IMR-90 (cell line): ENCODE data around the gene CNNM2. TPM values are rescaled to one million over a fixed set of nuclear protein-coding genes. Genes with fewer than 3 reads are reported as not detected.

Source experiments
- ATAC-seq: fragments of 200-7000 bp; cut with Tn5 transposase; 2 replicates; pipeline ENCODE4 v1.9.1; 2020; ENCODE audit warnings: low read depth, mild to moderate bottlenecking, moderate library complexity
- BruUV-seq: library from RNA; stranded (reverse); fragments of 400-500 nt; replicated peaks from 2 replicates; lab custom pipeline; 2021; lab: Mats Ljungman, UMichigan
- CTCF ChIA-PET: fragments of 300-600 bp; formaldehyde crosslinking; extraction: SDS; loops from one replicate; lab custom pipeline; 2021; ENCODE audit warnings: antibody characterized with exemption; lab: Yijun Ruan, JAX
- POLR2A ChIA-PET: fragments of 300-600 bp; sonication (Branson Sonifier 250); formaldehyde crosslinking; loops from one replicate; lab custom pipeline; 2022; ENCODE audit warnings: antibody characterized with exemption; ENCODE audit not compliant: unreplicated experiment; lab: Charles Lee
- DNase-seq: peaks from one replicate; pipeline ENCODE4 v3.0.0; 2013
- H2AFZ ChIP-seq: replicated peaks from 2 replicates; pipeline ENCODE3; 2013; ENCODE audit warnings: low read length, mild to moderate bottlenecking; ENCODE audit not compliant: poor library complexity
- H2AK5ac ChIP-seq: 2 replicates; pipeline ENCODE4 v1.6.1; 2013; ENCODE audit warnings: low read depth, low read length, inconsistent platforms
- H2AK9ac ChIP-seq: replicated peaks from 2 replicates; pipeline ENCODE3; 2013; ENCODE audit warnings: mild to moderate bottlenecking, low read depth, low read length, moderate library complexity; ENCODE audit not compliant: poor library complexity
- H2BK120ac ChIP-seq: 2 replicates; pipeline ENCODE4 v1.6.1; 2013; ENCODE audit warnings: low read depth, low read length, inconsistent platforms
- H2BK15ac ChIP-seq: 3 replicates; pipeline ENCODE4 v1.6.1; 2013; ENCODE audit warnings: low read depth, low read length, inconsistent platforms
- H2BK20ac ChIP-seq: 2 replicates; pipeline ENCODE4 v1.6.1; 2013; ENCODE audit warnings: low read depth, mild to moderate bottlenecking, inconsistent platforms, low read length, moderate library complexity
- H2BK5ac ChIP-seq: 2 replicates; pipeline ENCODE4 v1.6.1; 2013; ENCODE audit warnings: mild to moderate bottlenecking, low read depth, low read length, inconsistent platforms; ENCODE audit not compliant: poor library complexity, severe bottlenecking
- H3K14ac ChIP-seq: replicated peaks from 2 replicates; pipeline ENCODE4 v1.6.1; 2013; ENCODE audit warnings: low read depth, low read length, inconsistent platforms
- H3K18ac ChIP-seq: 2 replicates; pipeline ENCODE4 v1.6.1; 2013; ENCODE audit warnings: low read depth, low read length, control low read depth
- H3K23ac ChIP-seq: 2 replicates; pipeline ENCODE4 v1.6.1; 2013; ENCODE audit warnings: low read depth, low read length, inconsistent platforms
- H3K27ac ChIP-seq: 2 replicates; pipeline ENCODE4 v1.5.1; 2013; ENCODE audit warnings: mild to moderate bottlenecking, control low read depth, low read length; ENCODE audit not compliant: insufficient read depth
- H3K27me3 ChIP-seq: 2 replicates; pipeline ENCODE4 v1.6.1; 2013; ENCODE audit warnings: low read length; ENCODE audit not compliant: control insufficient read depth, insufficient read depth
- H3K36me3 ChIP-seq: 2 replicates; pipeline ENCODE4 v1.6.1; 2013; ENCODE audit warnings: low read length, mixed read lengths; ENCODE audit not compliant: control insufficient read depth, insufficient read depth
- H3K4ac ChIP-seq: 2 replicates; pipeline ENCODE4 v1.6.1; 2013; ENCODE audit warnings: low read depth, low read length, inconsistent platforms
- H3K4me1 ChIP-seq: 2 replicates; pipeline ENCODE4 v1.6.1; 2013; ENCODE audit warnings: low read length, mixed read lengths; ENCODE audit not compliant: control insufficient read depth, insufficient read depth
- H3K4me2 ChIP-seq: 2 replicates; pipeline ENCODE4 v1.6.1; 2013; ENCODE audit warnings: low read depth, mild to moderate bottlenecking, control low read depth, low read length, moderate library complexity
- H3K4me3 ChIP-seq: 2 replicates; pipeline ENCODE4 v1.5.1; 2013; ENCODE audit warnings: low read depth, mild to moderate bottlenecking, control low read depth, low read length, moderate library complexity; ENCODE audit not compliant: insufficient read depth
- H3K56ac ChIP-seq: 2 replicates; pipeline ENCODE4 v1.6.1; 2013; ENCODE audit warnings: low read length, inconsistent platforms; ENCODE audit not compliant: insufficient read depth; ENCODE audit errors: extremely low read depth
- H3K79me1 ChIP-seq, 2 experiments: 2 replicates each; pipeline ENCODE4 v1.6.1; 2013; ENCODE audit warnings: low read length in 2 of 2, inconsistent platforms in 1 of 2, low read depth in 1 of 2
- H3K9ac ChIP-seq: 2 replicates; pipeline ENCODE4 v1.6.1; 2013; ENCODE audit warnings: low read depth, low read length, control low read depth
- H3K9me1 ChIP-seq: 2 replicates; pipeline ENCODE4 v1.6.1; 2013; ENCODE audit warnings: low read length, inconsistent platforms; ENCODE audit not compliant: insufficient read depth
- H3K9me3 ChIP-seq: 2 replicates; pipeline ENCODE4 v1.6.1; 2013; ENCODE audit warnings: low read length; ENCODE audit not compliant: control insufficient read depth, insufficient read depth
- H4K20me1 ChIP-seq: 2 replicates; pipeline ENCODE4 v1.6.1; 2013; ENCODE audit warnings: low read length, inconsistent platforms; ENCODE audit not compliant: insufficient read depth
- H4K5ac ChIP-seq: 2 replicates; pipeline ENCODE4 v1.6.1; 2013; ENCODE audit warnings: mild to moderate bottlenecking, low read depth, low read length, control low read depth
- H4K8ac ChIP-seq, 2 experiments: 2 replicates each; pipeline ENCODE4 v1.6.1; 2013; ENCODE audit warnings: low read depth in 2 of 2, low read length in 2 of 2, control low read depth in 1 of 2, inconsistent platforms in 1 of 2
- H4K91ac ChIP-seq: 2 replicates; pipeline ENCODE4 v1.6.1; 2013; ENCODE audit warnings: low read depth, low read length, inconsistent platforms; ENCODE audit not compliant: insufficient read depth
- BHLHE40 ChIP-seq: fragments of 150-350 bp; IDR thresholded peaks from 2 replicates; pipeline ENCODE4 v1.6.1; 2016; ENCODE audit warnings: mild to moderate bottlenecking, low read depth, low read length
- CEBPB ChIP-seq: IDR thresholded peaks from 2 replicates; pipeline ENCODE4 v1.6.1; 2012; ENCODE audit warnings: low read depth, low read length, improper control_type of control experiment
- CHD1 ChIP-seq: IDR thresholded peaks from 2 replicates; pipeline ENCODE4 v1.6.1; 2012; ENCODE audit warnings: low read depth, low read length, improper control_type of control experiment
- FOS ChIP-seq: fragments of 150-350 bp; IDR thresholded peaks from 2 replicates; pipeline ENCODE4 v1.6.1; 2016; ENCODE audit warnings: low read depth, low read length
- NFE2L2 ChIP-seq: fragments of 150-350 bp; IDR thresholded peaks from 2 replicates; pipeline ENCODE4 v1.6.1; 2016; ENCODE audit warnings: low read depth, mild to moderate bottlenecking, low read length
- RCOR1 ChIP-seq: IDR thresholded peaks from 2 replicates; pipeline ENCODE4 v1.6.1; 2012; ENCODE audit warnings: mild to moderate bottlenecking, low read length, improper control_type of control experiment; ENCODE audit not compliant: insufficient replicate concordance
- SMC3 ChIP-seq: fragments of 150-350 bp; IDR thresholded peaks from 2 replicates; pipeline ENCODE4 v1.6.1; 2016; ENCODE audit warnings: low read depth, mild to moderate bottlenecking, antibody characterized with exemption, low read length, moderate library complexity
- WGBS, 2 experiments: methylation state at CpG; one replicate each; pipeline versions ENCODE4 v1.1.5 to v1.1.7; 2013; ENCODE audit warnings: missing lambda C conversion rate in 2 of 2; ENCODE audit not compliant: insufficient read length in 1 of 2; ENCODE audit errors: extremely low coverage in 2 of 2; 5-methylcytosine and 5-hydroxymethylcytosine counted together
- dilution Hi-C: fragments of 300-500 bp; cut with HindIII; formaldehyde crosslinking; loops from one replicate; pipeline ENCODE4 v1.14.3; 2018; ENCODE audit warnings: low sequenced_read_pairs; ENCODE audit not compliant: unreplicated experiment
- in situ Hi-C: fragments of 300-500 bp; cut with MboI; formaldehyde crosslinking; loops from 3 replicates; pipeline ENCODE4 v1.14.3; 2019; ENCODE audit warnings: low sequenced_read_pairs, inconsistent platforms, mixed read lengths
- intact Hi-C: fragments of 100-400 bp; cut with micrococcal nuclease; formaldehyde crosslinking; loops from 2 replicates; pipeline ENCODE4 v1.10.0; 2022
- polyA plus RNA-seq, 3 experiments: library from polyadenylated mRNA; depleted of rRNA; stranded (reverse); fragments of >200 nt; gene quantifications; 2 replicates each; pipeline ENCODE4 v1.2.3, GENCODE V29; 2012; ENCODE audit warnings: low replicate concordance in 1 of 3
- total RNA-seq: library from RNA; depleted of rRNA; stranded (reverse); fragments of >200 nt; gene quantifications from 2 replicates; pipeline ENCODE4 v1.2.3, GENCODE V29; 2012
- TF ChIP-seq, protein P1 (sequence below): fragments of 150-350 bp; IDR thresholded peaks from 2 replicates; pipeline ENCODE4 v1.6.1; 2016; ENCODE audit warnings: low read depth, mild to moderate bottlenecking, low read length, moderate library complexity, borderline replicate concordance

The CNNM2 gene
- total and polyA plus RNA-seq, 2 of the 4 experiments (the other 2 are of a cell fraction): 4.7 to 5.6 TPM

- H3K4ac ChIP-seq: no peak overlapping the region
- no peak overlapping the region; the same call in 2 of the 3 replicates for H2BK15ac ChIP-seq
- peak overlapping the region; percentile 30 for H2BK120ac ChIP-seq
- no peak overlapping the region for H4K8ac ChIP-seq
- H2BK5ac ChIP-seq: peak overlapping the region; percentile 13
- H3K27me3 ChIP-seq: no peaks in the 10 kb centered on the region
- DNase-seq (no peak), ATAC-seq (no peak)
- no peak overlapping the region for H3K9ac ChIP-seq
- H3K18ac ChIP-seq: no peak overlapping the region
- H3K9me1 ChIP-seq: peaks cover 9% of the 10 kb centered on the region; the same call in 1 of the 2 replicates
- 0 out of 2 replicates have a peak overlapping the region, but pooled peaks have one; percentile 37 for H2BK20ac ChIP-seq
- H3K23ac ChIP-seq: peak overlapping the region; percentile 31; the same call in 1 of the 2 replicates
- no peak overlapping the region for H3K4me3 ChIP-seq
- H4K91ac ChIP-seq: no peak overlapping the region
- H3K27ac ChIP-seq: no peak overlapping the region
- H3K4me2 ChIP-seq: no peak overlapping the region
- 0 out of 2 replicates have a peak, but pooled peaks cover 5% of the 10 kb centered on the region for H4K20me1 ChIP-seq
- no peak overlapping the region for H2AFZ ChIP-seq
- CTCF ChIA-PET: interaction anchor here (0.7 to 1.0 kb wide), 2 partner anchors 150 to 177 kb away, joined by 3 read pairs; partner anchors contain the start of gene CNNM2
- no peak overlapping the region for H3K56ac ChIP-seq
- TF ChIP-seq, protein P1, sequence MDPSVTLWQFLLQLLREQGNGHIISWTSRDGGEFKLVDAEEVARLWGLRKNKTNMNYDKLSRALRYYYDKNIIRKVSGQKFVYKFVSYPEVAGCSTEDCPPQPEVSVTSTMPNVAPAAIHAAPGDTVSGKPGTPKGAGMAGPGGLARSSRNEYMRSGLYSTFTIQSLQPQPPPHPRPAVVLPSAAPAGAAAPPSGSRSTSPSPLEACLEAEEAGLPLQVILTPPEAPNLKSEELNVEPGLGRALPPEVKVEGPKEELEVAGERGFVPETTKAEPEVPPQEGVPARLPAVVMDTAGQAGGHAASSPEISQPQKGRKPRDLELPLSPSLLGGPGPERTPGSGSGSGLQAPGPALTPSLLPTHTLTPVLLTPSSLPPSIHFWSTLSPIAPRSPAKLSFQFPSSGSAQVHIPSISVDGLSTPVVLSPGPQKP: no peak
- TF ChIP-seq CEBPB (no peak), FOS (no peak), BHLHE40 (no peak), CHD1 (no peak), SMC3 (no peak), RCOR1 (no peak), NFE2L2 (no peak)
- dilution Hi-C loops: no loop called here
- H3K9me3 ChIP-seq: no peaks in the 10 kb centered on the region
- no peak overlapping the region for H2AK5ac ChIP-seq
- POLR2A ChIA-PET: no interaction called here
- in situ Hi-C loops: loop anchor here (10.0 kb wide), 1 partner anchor 333 kb away; no protein-coding TSS in a partner anchor
- WGBS, 2 experiments: no CpG with 5 or more reads among the region's 2 CpGs
- no peak overlapping the region for H3K14ac ChIP-seq
- no TSS peak for BruUV-seq
- intact Hi-C loops: no loop called here
- no peak overlapping the region for H4K5ac ChIP-seq
- peaks cover 19% of the 10 kb centered on the region for H3K36me3 ChIP-seq
- H2AK9ac ChIP-seq: no peak overlapping the region
- peaks cover 7% of the 10 kb centered on the region; the same call in 1 of the 2 replicates for H3K4me1 ChIP-seq
- peaks cover 12 to 45% of the 10 kb centered on the region in 2 experiments; a peak in 3 of 4 replicates for H3K79me1 ChIP-seq
Observed at GRCh38 chr10:103067484-103067883, 149.4 kb downstream of the CNNM2 start.
